CD4-positive, alpha-beta T cell treated with Interleukin-1 beta for 1 hour (primary cell): ENCODE results near the gene PLD2.

Experiments used
- DNase-seq, 2 donors: peaks; one replicate each; pipeline ENCODE4 v3.0.0-alpha.2; 2020 to 2022

The PLD2 gene

GRCh38 chr17:4806777-4807604 lies at the start of gene PLD2:
Gene PLD2 (plus strand): TSS chr17:4807152. CDS start chr17:4807773, 621 bp downstream.
- peak; percentile 87 to 88 for DNase-seq

- peak in 1 of 2 donors; percentile 36 for DNase-seq
Observed at GRCh38 chr17:4759776-4760236, 47.1 kb upstream of the PLD2 start.

GRCh38 chr17:4764595-4764994 lies 42.4 kb upstream of the PLD2 start:
- DNase-seq: no peak

GRCh38 chr17:4766201-4766600 lies 40.8 kb upstream of the PLD2 start:
- peak in 1 of 2 donors; percentile 69 for DNase-seq

- DNase-seq: no peak
Observed at GRCh38 chr17:4766723-4767122, 40.2 kb upstream of the PLD2 start.

- DNase-seq: peak in 1 of 2 donors; percentile 39
Observed at GRCh38 chr17:4768298-4768697, 38.7 kb upstream of the PLD2 start.

GRCh38 chr17:4769628-4770027 lies 37.3 kb upstream of the PLD2 start:
- no peak for DNase-seq

- DNase-seq: no peak
Observed at GRCh38 chr17:4771519-4772234, 35.3 kb upstream of the PLD2 start, which contains the start of gene TM4SF5. Gene TM4SF5 (plus strand): TSS chr17:4771886. CDS start chr17:4771923, 37 bp downstream.

- DNase-seq: no peak
Observed at GRCh38 chr17:4772235-4772613, 34.7 kb upstream of the PLD2 start.

- no peak for DNase-seq
Observed at GRCh38 chr17:4777969-4778760, 28.8 kb upstream of the PLD2 start.

- no peak for DNase-seq
Observed at GRCh38 chr17:4780325-4780955, 26.5 kb upstream of the PLD2 start.

GRCh38 chr17:4782652-4783051 lies 24.3 kb upstream of the PLD2 start:
- peak in 1 of 2 donors; percentile 39 for DNase-seq

GRCh38 chr17:4785311-4786105 lies 21.4 kb upstream of the PLD2 start:
- DNase-seq: no peak

GRCh38 chr17:4786106-4786511 lies 20.8 kb upstream of the PLD2 start, which contains the start of gene VMO1:
Gene VMO1 (minus strand): TSS chr17:4786364. CDS start chr17:4786352, 12 bp downstream.
- no peak for DNase-seq

GRCh38 chr17:4786516-4786915 lies 20.4 kb upstream of the PLD2 start:
- no peak for DNase-seq

- DNase-seq: no peak
Observed at GRCh38 chr17:4788159-4788806, 18.7 kb upstream of the PLD2 start.

GRCh38 chr17:4788807-4789700 lies 17.9 kb upstream of the PLD2 start, which contains the start of gene GLTPD2:
Gene GLTPD2 (plus strand): TSS chr17:4788964. CDS start chr17:4789012, 48 bp downstream.
- no peak for DNase-seq

GRCh38 chr17:4789701-4789950 lies 17.3 kb upstream of the PLD2 start:
- no peak for DNase-seq

- DNase-seq: peak; percentile 83 to 84
Observed at GRCh38 chr17:4789951-4790704, 16.8 kb upstream of the PLD2 start.
